HEK293T (cell line): ENCODE data around the gene DDX10.

Source experiments
- FOXK2 ChIP-seq: fragments of 450-650 bp; IDR thresholded peaks from 2 replicates; pipeline ENCODE4 v1.6.1; 2016; ENCODE audit warnings: mild to moderate bottlenecking
- FOXM1 ChIP-seq: fragments of 450-650 bp; IDR thresholded peaks from 2 replicates; pipeline ENCODE4 v1.6.1; 2017; ENCODE audit warnings: mild to moderate bottlenecking, borderline replicate concordance
- HDGF ChIP-seq: fragments of 450-650 bp; IDR thresholded peaks from 2 replicates; pipeline ENCODE4 v1.6.1; 2017; ENCODE audit warnings: antibody characterized with exemption, borderline replicate concordance
- NFRKB ChIP-seq: fragments of 450-650 bp; IDR thresholded peaks from 2 replicates; pipeline ENCODE4 v1.6.1; 2016; ENCODE audit warnings: mild to moderate bottlenecking, moderate library complexity
- SP1 ChIP-seq: fragments of 450-650 bp; IDR thresholded peaks from 2 replicates; pipeline ENCODE4 v1.6.1; 2017
- SUZ12 ChIP-seq: fragments of 450-650 bp; IDR thresholded peaks from 2 replicates; pipeline ENCODE4 v1.6.1; 2016; ENCODE audit warnings: mild to moderate bottlenecking
- TF ChIP-seq, protein P1 (sequence below): fragments of 450-650 bp; IDR thresholded peaks from 2 replicates; pipeline ENCODE4 v1.6.1; 2016

DNA sequence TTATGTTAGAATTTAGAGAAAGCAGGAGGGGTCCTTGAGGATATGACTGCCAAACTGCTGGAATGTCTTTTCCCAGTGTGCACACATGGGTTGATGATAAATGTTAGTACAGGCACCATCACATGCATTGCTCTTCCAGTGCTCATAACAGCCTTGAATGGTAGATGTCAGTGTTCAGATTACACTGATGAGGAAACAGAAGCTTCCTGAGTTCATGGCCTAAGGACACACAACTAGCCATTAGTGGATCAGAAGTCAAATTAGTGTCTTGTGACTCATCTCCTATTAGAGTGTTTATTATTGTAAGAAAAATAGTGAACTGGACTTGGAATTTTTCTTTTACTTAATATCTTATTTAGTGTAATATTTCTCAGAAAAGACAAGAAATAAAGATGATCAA lies 241.5 kb downstream of the DDX10 start:
- TF ChIP-seq HDGF (no peak), NFRKB (no peak), FOXK2 (no peak), FOXM1 (no peak), SUZ12 (no peak), SP1 (no peak)
- TF ChIP-seq, protein P1, sequence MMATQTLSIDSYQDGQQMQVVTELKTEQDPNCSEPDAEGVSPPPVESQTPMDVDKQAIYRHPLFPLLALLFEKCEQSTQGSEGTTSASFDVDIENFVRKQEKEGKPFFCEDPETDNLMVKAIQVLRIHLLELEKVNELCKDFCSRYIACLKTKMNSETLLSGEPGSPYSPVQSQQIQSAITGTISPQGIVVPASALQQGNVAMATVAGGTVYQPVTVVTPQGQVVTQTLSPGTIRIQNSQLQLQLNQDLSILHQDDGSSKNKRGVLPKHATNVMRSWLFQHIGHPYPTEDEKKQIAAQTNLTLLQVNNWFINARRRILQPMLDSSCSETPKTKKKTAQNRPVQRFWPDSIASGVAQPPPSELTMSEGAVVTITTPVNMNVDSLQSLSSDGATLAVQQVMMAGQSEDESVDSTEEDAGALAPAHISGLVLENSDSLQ = no peak
